NCI-H2107 treated with DMSO at 0.1 percent for 48 hours (cell line): ENCODE results near the gene HCN1.
"Not testable (repeated sequence)": the region's sequence is repeated elsewhere in the genome, so short reads cannot be mapped to it uniquely, and the experiment has no call there.

Experiments used
- DNase-seq: peaks from one replicate; lab custom pipeline; 2025; ENCODE audit not compliant: unreplicated experiment; lab: John Stamatoyannopoulos, UW

HCN1 gene

GRCh38 chr5:45437752-45438151 lies 258.4 kb downstream of the HCN1 start:
- DNase-seq, result no peak

DNA sequence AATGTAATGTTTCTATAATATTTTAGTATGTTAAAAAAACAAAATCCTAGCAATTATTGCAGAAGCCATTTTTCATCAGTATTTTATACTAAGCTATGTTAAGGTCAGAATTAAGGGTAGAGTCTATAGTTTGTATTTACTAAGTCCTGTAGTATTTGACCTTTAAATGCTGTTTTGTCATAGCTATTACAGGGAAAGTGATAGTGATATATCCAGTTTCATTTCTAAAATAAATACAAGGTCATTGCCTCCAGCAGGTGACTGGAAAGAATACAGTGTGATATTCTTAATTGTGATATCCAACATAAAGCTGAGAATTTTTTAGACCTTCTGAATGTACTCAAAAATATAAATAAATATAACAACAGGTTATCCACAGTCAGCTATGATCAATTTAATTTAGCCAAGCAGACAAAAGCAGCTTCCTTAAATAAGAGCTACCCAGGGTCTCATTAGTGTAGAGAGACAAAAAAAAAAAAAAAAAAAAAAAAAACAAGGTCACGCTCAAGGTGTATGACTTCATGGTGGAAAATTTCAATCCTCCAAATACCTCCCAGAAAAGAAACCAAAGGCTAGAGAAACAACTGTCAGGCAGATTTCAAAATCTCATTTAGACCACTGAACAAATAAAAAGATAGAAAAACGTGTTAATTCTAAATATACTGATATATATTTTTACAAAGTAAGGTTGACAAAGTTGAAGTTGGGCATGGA lies 278.7 kb downstream of the HCN1 start:
- DNase-seq, result peak; percentile 30

- DNase-seq, result no peak
These were observed 281.3 kb downstream of the HCN1 start for GRCh38 chr5:45414620-45415573.

- DNase-seq, result peak; percentile 38
These were observed 284.1 kb downstream of the HCN1 start for GRCh38 chr5:45411971-45412612.

GRCh38 chr5:45410304-45410995 lies 285.7 kb downstream of the HCN1 start:
- DNase-seq, result no peak

DNA sequence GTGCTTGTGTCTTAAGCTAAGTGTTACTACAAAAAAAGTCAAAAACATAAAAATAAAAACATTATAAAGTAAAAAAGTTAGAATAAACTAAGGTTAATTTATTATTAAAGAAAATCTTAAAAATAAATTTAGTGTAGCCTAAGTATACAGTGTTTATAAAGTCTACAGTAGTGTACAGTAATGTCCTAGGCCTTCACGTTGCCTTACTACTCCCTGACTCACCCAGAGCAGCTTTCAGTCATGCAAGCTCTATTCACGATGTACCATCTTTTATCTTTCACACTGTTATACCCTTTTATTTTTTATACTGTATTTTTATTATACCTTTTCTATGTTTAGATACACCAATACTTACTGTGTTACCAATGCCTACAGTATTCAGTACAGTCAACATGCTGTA lies 288.1 kb downstream of the HCN1 start:
- no peak for DNase-seq

DNA sequence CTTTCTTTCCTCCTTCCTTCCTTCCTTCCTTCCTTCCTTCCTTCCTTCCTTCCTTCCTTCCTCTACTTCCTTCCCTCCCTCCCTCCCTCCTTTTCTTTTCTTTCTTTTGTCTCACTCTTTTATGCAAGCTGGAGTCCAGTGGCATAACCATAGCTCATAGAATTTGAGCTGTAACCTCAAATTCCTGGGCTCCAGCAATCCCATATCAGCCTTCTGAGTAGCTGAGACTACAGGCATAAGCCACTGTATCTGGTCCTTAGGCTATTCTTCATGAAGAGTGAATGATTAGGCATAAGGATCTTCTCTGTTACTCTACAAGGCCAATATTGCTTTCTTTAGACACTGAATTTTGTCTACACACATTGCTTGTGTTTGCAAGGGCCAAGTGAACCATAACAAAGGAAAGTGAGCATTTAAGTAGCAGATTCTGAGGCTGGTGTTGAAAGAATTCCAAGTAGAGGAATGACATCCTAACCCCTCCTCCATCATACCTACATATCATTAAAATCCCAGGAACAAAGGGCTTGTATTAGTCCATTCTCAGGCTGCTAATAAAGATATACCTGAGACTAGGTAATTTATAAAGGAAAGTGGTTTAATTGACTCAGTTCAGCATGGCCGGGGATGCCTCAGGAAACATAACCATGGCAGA lies 293.2 kb downstream of the HCN1 start:
- no peak for DNase-seq

DNA sequence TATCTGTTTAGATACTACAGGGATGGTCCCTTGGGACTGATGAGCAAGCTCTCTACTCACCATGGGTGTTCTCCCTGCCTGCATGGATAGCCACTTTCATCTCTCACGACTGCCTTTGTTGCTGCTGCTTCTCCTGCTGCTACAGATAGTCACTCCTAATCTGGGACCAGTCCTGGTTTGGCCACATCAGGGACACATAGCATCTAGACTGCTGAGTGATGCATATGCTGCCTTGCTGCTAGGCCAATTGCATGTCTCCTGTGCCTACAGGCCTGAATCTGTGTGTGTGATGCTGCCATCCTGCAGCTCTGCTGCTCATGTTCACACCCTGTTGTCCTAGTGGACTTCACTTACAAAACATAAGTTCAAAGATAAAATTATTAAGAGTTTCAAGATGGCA lies 297.1 kb downstream of the HCN1 start:
- peak; percentile 84 for DNase-seq

GRCh38 chr5:45385321-45386058 lies 310.7 kb downstream of the HCN1 start:
- DNase-seq, result no peak

DNA sequence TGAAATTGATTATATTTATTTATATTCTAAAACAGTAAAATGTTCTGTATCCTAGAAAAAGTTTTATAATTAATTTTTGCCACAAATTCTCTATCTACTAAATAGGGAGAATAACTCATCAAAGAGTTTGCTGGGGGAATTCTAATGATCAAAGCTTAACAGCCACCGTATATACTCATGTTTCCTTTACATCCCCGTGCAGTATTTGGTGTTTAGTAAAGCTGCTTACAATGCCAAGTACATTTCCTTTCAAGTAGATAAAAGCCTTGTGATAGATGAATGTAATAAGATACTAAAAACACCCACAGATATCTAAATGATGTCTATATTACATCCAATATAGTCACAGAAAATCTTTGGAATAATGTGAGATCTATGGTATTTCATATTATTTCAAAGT lies 312.2 kb downstream of the HCN1 start:
- peak; percentile 55 for DNase-seq

GRCh38 chr5:45382583-45382982 lies 313.6 kb downstream of the HCN1 start:
- DNase-seq, result no peak

DNA sequence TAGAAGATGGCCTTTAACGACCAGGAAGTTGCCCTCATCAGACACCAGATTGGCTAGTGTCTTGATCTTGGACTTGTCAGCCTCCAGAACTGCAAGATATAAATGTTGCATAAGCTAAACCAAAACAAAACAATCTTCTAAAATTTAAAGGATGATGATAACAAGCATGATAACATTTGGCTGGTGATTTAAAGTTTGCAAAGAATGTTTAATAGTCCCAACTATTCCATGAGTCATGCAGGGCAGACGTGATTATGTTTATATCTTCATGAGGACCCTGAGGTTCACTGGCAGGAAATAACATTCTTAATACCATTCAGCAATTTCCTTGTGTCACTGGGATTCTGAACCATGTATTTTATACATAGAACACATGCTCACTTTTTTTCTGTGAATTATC lies 319.8 kb downstream of the HCN1 start:
- DNase-seq, result no peak

DNA sequence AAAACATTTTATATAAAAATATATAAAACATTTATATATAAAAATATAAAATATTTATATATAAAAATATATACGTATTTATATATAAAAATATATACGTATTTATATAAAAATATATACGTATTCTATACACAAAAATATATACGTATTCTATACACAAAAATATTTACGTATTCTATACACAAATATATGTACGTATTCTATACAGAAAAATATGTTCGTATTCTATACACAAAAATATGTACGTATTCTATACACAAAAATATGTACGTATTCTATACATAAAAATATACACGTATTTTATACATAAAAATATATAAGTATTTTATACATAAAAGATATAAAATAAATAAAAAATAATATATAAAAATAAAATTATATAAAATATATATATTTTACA lies 323.6 kb downstream of the HCN1 start:
- DNase-seq, result no peak

- not testable (repeated sequence) for DNase-seq
These were observed 324.8 kb downstream of the HCN1 start for GRCh38 chr5:45371423-45371822.

GRCh38 chr5:45355189-45355992 lies 340.8 kb downstream of the HCN1 start:
- no peak for DNase-seq

GRCh38 chr5:45336464-45336863 lies 359.7 kb downstream of the HCN1 start:
- DNase-seq, result no peak

- DNase-seq, result no peak
These were observed 360.2 kb downstream of the HCN1 start for GRCh38 chr5:45335978-45336377.

GRCh38 chr5:45335346-45335745 lies 360.8 kb downstream of the HCN1 start:
- DNase-seq, result no peak

DNA sequence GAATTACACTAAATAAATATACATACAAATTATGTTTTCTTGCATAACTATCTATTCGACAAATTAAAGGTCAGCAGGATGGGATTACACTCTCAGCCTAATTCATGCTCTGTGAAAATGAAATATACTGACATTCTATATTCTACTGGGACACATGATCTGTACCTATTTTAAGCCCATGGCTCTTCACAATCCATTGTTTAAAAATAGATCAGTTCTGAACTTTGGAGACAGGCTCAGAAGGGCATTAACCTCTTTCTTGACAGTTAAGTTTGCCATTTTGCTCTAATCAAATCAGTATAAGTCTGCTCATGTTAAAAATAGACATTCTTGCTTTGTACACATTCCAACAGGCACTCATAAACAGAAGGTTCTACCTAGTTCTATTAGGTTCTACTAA lies 361.2 kb downstream of the HCN1 start:
- DNase-seq, result no peak
